ENCODE results near the gene ATP6V0E1.
"Not testable (repeated sequence)": the region's sequence is repeated elsewhere in the genome, so short reads cannot be mapped to it uniquely, and the experiment has no call there.

The ATP6V0E1 gene

GRCh38 chr5:173010021-173010420, 26.4 kb downstream of the ATP6V0E1 start:
- DNase-seq = no peak

DNA sequence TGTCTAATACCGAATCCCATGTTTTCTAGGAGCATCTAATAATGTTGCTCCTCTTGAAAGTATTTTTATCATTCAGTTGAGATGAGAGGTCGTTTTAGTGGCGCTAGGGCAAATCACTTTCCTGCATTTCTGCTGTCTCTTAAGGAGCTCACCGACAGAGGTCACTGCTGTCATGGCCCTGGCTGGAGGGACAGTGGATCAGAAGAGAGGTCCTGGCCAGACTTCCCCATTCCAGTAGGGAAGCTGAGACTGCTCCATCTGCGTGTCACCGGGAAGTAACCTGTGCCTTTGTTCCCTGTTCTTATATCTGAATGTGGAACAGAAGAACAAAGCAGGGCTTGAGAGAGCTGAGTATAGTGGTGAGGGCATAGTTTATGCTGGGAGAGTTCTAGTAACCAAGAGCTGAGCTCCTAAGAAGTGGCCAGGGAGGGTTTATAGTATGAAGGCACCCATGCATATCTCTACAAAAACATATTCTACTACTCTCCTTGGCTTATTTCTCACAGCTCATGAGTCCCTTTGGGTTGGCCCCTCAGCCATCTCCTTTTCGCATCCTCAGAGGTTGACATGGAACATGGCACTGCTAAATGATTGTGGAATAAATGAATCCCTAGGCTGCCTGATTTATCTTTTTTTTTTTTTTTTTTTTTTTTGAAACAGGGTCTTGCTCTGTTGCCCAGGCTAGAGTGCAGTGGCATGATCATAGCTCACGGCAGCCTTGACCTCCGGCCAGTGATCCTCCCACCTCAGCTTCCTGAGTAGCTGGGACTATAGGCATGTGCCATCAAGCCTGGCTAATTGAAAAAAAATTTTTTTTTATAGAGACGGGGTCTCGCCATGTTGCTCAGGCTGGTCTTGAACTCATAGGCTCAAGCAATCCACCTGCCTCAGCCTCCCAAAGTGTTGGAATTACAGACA, 27.2 kb downstream of the ATP6V0E1 start:
- DNase-seq = no peak

DNA sequence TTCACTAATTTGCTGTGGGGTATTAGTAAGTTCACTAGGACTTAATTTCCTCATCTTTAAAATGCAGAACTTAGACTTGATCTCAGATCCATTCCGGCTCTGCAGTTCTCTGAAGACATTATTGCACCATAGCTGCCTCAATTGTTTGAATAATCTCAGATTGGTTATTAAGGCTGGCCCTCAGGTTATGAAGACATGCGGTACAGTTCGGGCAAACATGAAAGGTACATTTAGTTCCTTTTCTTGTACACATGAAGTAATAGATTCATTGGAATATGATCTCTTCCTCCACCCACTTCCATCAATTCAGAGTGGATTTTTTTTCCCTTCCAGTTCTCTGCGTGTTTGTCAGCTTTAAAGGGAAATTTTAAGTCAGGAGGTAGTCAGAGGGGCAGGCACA, 28.0 kb downstream of the ATP6V0E1 start:
- no peak for DNase-seq

- DNase-seq = no peak
Measured at GRCh38 chr5:173012882-173013281, 29.3 kb downstream of the ATP6V0E1 start.

- no peak for DNase-seq
Measured at GRCh38 chr5:173014671-173015070, 31.1 kb downstream of the ATP6V0E1 start.

- DNase-seq = no peak
Measured at GRCh38 chr5:173015192-173015591, 31.6 kb downstream of the ATP6V0E1 start.

- no peak for DNase-seq
Measured at GRCh38 chr5:173015598-173016455, 32.3 kb downstream of the ATP6V0E1 start.

- no peak for DNase-seq
Measured at GRCh38 chr5:173016598-173017046, 33.1 kb downstream of the ATP6V0E1 start.

GRCh38 chr5:173017087-173017486, 33.5 kb downstream of the ATP6V0E1 start:
- DNase-seq = not testable (repeated sequence)

- DNase-seq = no peak
Measured at GRCh38 chr5:173018358-173018757, 34.8 kb downstream of the ATP6V0E1 start.

GRCh38 chr5:173020154-173020581, 36.6 kb downstream of the ATP6V0E1 start:
- no peak for DNase-seq

DNA sequence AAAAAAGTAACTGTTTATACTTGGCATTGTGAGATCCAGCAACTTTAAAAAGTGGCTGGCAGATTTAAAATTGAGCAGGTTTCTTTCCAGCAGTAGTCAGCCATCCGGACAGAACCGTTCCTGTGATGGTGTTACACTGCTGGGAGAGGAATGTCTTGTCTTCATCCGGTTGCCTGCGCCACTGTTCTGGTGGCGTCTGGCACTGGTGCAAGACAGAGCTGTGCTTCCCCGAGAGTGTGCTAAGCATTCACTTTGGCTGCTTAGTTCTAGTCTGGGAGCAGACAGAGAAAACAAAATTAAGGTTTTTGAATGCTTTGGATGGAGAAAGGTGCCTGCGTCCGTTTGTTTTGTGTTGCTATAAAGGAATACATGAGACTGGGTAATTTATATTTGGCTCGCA, 37.1 kb downstream of the ATP6V0E1 start:
- DNase-seq = no peak

- no peak for DNase-seq
Measured at GRCh38 chr5:173025651-173026050, 42.1 kb downstream of the ATP6V0E1 start.

DNA sequence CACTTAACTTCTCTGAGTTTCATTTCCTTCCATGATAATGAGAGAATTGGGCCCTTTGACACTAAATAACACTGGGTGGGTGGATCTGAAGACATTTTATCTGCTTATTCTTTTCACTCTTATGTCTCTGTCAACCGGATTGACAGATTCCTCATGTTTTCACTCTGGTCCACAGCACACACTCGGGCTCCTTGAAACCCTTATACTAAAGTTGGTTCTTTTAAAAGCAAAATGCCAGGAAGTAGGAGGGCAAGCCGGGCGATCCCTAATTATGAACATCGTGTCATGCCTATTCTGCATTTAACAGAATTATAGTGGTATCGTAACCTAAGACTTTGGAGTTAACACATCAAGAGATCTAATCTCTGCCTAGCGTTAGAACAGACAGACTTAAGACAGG, 44.3 kb downstream of the ATP6V0E1 start:
- DNase-seq = no peak

DNA sequence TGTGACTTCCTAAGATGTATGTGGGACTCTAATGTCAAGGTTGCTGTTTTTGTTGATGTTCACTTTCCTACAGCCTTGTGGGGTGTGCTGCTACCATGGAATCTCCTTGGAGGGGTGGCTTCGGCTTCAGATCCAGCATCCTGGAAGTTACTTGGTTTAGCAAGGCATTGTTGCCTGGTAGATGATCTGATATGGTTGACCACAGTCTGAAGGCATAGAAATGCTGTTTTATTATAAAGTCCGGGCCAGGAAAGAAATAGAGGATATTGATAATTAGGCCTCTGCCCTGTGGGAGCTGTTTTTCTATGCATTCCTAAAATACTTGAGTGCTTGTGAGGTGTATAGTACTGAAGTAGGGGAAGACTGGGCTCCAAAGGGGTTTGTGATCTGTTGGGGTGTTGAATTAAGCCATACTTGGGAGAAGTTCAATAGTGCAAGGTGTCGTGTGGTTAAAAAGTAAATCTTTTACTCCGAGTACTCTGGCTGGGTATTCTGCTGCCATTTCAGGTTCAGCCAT, 45.3 kb downstream of the ATP6V0E1 start:
- no peak for DNase-seq

DNA sequence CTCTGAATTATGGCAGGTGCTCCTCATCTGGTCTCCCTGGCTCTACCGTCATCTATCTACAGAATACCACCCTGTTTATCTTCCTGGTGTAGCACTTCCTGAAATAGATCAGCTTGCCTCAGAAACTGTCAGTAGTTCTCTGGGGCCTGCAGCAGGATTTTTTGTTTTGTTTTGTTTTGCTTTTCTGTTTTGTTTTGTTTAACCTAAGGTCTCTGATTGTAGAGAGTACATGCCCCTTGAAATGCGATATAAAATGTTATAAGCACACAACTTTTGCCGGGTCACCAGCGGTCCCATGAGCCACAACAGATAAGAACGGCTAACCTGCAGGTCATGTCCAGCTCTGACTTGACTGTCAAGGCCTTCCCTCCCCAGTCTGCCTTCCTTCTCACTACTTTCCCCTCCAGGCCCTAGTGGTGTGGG, 45.9 kb downstream of the ATP6V0E1 start:
- no peak for DNase-seq

DNA sequence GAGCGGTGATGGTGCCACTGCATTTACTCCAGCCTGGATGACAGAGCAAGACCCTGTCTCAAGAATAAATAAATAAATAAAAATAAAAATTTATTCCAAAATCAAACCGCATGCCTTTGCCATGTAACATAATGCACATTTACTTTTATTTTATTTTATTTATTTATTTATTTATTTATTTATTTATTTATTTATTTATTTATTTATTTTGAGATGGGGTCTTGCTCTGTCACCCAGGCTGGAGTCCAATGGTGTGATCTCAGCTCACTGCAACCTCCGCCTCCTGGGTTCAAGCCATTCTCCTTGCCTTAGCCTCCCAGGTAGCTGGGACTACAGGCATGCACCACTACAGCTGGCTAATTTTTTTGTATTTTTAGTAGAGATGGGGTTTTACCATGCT, 48.5 kb downstream of the ATP6V0E1 start:
- not testable (repeated sequence) for DNase-seq

DNA sequence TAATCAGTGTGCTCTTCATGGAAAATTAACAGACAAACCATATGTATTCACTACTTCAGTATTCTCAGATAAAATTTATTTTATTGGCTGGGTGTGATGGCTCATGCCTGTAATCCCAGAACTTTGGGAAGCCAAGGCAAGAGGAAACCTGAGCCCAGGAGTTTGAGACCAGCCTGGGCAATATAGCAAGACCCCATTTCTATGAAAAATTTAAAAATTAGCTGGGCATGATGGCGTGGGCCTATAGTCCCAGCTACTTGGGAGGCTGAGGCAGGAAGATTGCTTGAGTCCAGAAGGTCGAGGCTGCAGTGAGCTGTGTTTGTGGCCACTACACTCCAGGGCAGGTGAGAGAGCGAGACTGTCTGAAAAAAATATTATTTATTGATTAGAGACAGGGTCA, 49.2 kb downstream of the ATP6V0E1 start:
- DNase-seq = no peak

- DNase-seq = no peak
Measured at GRCh38 chr5:173033923-173034322, 50.4 kb downstream of the ATP6V0E1 start.

DNA sequence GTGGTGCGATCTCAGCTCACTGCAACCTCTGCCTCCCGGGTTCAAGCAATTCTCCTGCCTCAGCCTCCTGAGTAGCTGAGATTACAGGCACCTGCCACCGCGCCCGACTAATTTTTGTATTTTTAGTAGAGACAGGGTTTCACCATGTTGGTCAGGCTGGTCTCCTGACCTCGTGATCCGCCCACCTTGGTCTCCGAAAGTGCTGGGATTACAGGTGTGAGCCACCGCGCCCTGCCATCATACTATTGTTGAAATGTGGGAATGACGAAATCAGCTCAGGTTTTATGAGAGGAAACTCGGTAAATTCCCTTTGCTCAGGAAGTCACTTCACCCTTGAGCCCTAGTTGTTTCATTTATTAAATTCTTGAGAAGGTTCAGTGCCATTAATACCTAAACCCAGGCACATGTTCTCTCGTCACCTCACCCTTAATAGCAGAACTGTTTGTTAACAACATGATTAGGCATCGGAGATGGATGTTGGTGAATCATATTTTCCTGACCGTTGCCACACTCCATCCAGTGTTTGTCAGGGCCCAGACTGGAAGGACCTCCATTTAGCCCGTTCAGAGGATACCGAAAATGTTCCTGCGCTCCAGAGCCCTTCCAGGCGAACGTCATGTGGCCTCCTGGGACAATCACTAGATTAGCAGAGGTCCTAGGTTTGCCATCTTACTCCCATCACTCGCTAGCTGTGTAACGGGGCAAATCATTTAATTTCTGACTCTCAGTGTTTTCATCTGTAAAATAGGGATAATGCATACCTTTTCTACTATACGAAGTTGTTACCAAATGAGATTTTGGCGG, 52.5 kb downstream of the ATP6V0E1 start:
- DNase-seq = no peak

GRCh38 chr5:173039188-173039587, 55.6 kb downstream of the ATP6V0E1 start:
- DNase-seq = no peak

GRCh38 chr5:173039964-173040363, 56.4 kb downstream of the ATP6V0E1 start:
- no peak for DNase-seq

All from NCI-H1092 treated with DMSO at 0.1 percent for 48 hours (cell line).